Activated CD8-positive, alpha-beta memory T cell treated with anti-CD3 and anti-CD28 coated beads for 36 hours (primary cell): ENCODE results near the gene ENGASE. TPM values are rescaled to one million over a fixed set of nuclear protein-coding genes. Genes with fewer than 3 reads are reported as not detected.

Source experiments
- CTCF ChIA-PET: fragments of 350-600 bp; sonication (Branson Sonifier 250); formaldehyde crosslinking; loops from one replicate; lab custom pipeline; 2021; ENCODE audit warnings: antibody characterized with exemption; lab: Charles Lee
- POLR2A ChIA-PET: fragments of 350-600 bp; sonication (Branson Sonifier 250); formaldehyde crosslinking; loops from one replicate; lab custom pipeline; 2021; ENCODE audit warnings: antibody characterized with exemption; lab: Charles Lee
- total RNA-seq, 2 experiments: library from RNA; stranded (reverse); gene quantifications; one replicate each; pipeline ENCODE4 v1.2.3, GENCODE V29; 2021

Gene ENGASE
- total RNA-seq, 2 experiments from 2014 or later = 31.3 to 33.9 TPM

GRCh38 chr17:79085921-79086551 lies 11.4 kb downstream of the ENGASE start:
- CTCF ChIA-PET = interaction anchor here (1.1 to 4.6 kb wide), 3 partner anchors 21 to 306 kb away, joined by 4 to 30 read pairs (median 8); no protein-coding TSS in a partner anchor

GRCh38 chr17:79086609-79087427 lies 12.2 kb downstream of the ENGASE start:
- ChIA-PET POLR2A (no interaction called here), CTCF (interaction anchor here (0.6 to 4.6 kb wide), 7 partner anchors 13 to 314 kb away, joined by 3 to 30 read pairs (median 4); no protein-coding TSS in a partner anchor)

More at GRCh38 chr17:79085921-79086551, 11.4 kb downstream of the ENGASE start:
- POLR2A ChIA-PET = no interaction called here

- POLR2A ChIA-PET = no interaction called here
- CTCF ChIA-PET = interaction anchor here (0.6 to 4.6 kb wide), 10 partner anchors 14 to 314 kb away, joined by 3 to 30 read pairs (median 4); no protein-coding TSS in a partner anchor
These were observed 13.0 kb downstream of the ENGASE start for GRCh38 chr17:79087428-79088143.

- ChIA-PET CTCF (interaction anchor here (0.6 to 4.6 kb wide), 7 partner anchors 15 to 313 kb away, joined by 3 to 30 read pairs (median 3); no protein-coding TSS in a partner anchor), POLR2A (no interaction called here)
These were observed 13.8 kb downstream of the ENGASE start for GRCh38 chr17:79088247-79088996.

GRCh38 chr17:79088997-79089328 lies 14.3 kb downstream of the ENGASE start:
- POLR2A ChIA-PET = no interaction called here
- CTCF ChIA-PET = interaction anchor here (1.2 to 4.6 kb wide), 3 partner anchors 22 to 303 kb away, joined by 3 to 30 read pairs (median 3); no protein-coding TSS in a partner anchor

GRCh38 chr17:79089720-79090442 lies 15.3 kb downstream of the ENGASE start:
- ChIA-PET POLR2A (no interaction called here), CTCF (interaction anchor here (0.6 to 2.2 kb wide), 2 partner anchors 194 to 303 kb away, joined by 4 to 5 read pairs; no protein-coding TSS in a partner anchor)

DNA sequence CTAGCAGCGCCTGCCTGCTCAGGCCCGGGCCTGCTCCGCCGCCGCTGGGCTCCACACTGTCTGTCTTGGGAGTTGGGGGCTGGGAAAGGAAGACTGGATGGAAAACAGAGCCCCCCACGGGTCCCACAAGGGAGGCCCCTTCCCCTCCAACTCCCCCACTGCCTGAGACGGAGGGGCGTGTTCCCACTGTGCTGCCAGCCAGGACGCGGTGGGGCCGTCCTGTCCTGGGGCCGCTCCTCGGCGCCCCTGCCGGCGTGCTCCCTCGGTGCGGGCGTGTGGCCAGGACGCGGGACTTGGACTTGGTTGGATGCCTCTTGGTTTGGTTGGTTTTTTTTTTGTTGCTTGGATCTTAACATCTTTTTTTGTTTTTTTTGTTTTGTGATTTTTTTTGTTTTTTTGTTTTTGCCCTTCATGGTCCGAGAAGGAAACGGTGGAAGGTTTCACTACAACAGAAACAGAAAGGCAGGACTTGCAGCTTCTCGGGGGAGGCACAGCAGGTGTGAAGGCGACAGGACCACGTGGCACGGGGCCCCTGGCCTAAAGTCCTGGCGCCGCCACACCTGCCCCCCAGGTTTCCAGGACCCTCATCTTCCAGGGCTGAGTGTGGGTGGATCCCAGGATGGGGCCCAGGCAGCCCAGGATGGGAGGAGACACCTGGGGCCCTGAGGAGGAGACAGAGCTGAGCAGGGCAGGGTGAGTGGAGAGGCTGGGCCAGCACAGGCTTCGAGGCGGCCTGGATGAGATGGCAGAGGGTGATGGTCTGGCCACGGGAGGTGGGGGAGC lies 16.0 kb downstream of the ENGASE start:
- ChIA-PET POLR2A (interaction anchor here (0.7 kb wide), 1 partner anchor 836 kb away, joined by 5 read pairs; no protein-coding TSS in a partner anchor), CTCF (interaction anchor here (0.6 to 2.2 kb wide), 3 partner anchors 50 to 302 kb away, joined by 3 to 5 read pairs (median 4); no protein-coding TSS in a partner anchor)

- POLR2A ChIA-PET = interaction anchor here (0.7 kb wide), 1 partner anchor 836 kb away, joined by 5 read pairs; no protein-coding TSS in a partner anchor
- CTCF ChIA-PET = interaction anchor here (0.7 to 2.2 kb wide), 2 partner anchors 51 to 301 kb away, joined by 3 to 5 read pairs; no protein-coding TSS in a partner anchor
These were observed 16.6 kb downstream of the ENGASE start for GRCh38 chr17:79091226-79091670.

DNA sequence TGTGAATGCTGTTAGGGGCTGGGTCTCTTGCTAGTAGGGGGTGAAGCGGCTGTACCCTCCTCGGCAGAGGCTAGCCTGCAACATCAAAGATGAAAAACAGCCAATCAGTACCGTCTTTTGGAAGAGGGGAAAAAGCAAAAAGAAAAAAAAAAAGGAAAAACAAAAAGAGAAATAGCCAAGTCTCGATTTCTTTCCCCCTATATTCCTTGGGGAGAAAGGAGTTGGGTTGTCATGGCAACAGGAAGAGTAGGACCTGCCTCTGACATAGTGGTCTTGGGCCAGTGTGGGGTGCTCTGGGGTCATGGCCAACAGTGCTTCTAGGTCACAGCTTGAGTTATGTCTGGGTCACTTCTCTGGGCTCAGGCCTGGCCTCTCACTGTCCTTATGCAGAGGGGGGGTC lies 17.9 kb downstream of the ENGASE start:
- POLR2A ChIA-PET = no interaction called here
- CTCF ChIA-PET = interaction anchor here (0.7 kb wide), 1 partner anchor 299 kb away, joined by 3 read pairs; no protein-coding TSS in a partner anchor

DNA sequence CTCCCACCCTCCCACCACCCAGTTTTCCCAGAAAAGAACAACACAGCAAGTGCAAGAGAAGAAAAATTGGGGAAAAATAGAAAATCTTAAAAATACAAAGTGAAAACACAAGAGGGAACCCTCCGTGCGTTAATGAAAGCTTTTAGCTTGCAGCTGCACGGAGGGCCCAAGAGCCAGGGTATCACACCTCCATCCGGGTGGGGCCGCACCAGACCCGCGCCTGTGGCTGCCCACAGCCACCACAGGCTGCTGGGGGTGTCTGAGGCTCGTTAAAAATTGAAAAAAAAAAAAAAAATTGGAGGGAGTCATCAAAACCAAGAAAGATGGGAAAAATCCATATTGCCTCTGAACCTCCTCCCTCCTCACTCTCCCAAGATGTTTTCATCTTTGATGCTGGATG lies 18.6 kb downstream of the ENGASE start:
- ChIA-PET CTCF (interaction anchor here (0.7 kb wide), 1 partner anchor 28 kb away, joined by 3 read pairs; no protein-coding TSS in a partner anchor), POLR2A (interaction anchor here (0.7 kb wide), 1 partner anchor 612 kb away, joined by 7 read pairs; no protein-coding TSS in a partner anchor)

DNA sequence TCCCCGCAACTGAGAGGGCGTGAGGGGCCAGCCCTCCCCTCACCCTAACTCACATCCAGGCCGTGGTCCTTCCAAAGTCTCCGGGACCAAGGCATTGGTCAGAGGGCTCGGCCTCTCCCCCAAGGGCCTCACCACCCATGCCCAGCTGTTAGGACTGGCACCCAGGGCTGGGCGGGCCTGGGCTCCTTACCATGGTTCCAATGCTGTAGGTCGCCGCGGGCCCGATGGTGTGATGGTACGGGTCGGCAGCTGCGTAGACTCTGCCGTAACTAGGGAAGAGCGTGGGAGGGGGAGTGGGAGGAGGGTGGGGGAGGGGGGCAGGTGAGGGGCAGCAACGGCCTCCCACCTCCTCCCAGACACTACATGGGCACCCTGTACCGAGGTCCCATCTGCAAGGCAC lies 19.6 kb downstream of the ENGASE start:
- CTCF ChIA-PET = interaction anchor here (0.6 kb wide), 1 partner anchor 658 kb away, joined by 3 read pairs; no protein-coding TSS in a partner anchor
- POLR2A ChIA-PET = no interaction called here

- ChIA-PET CTCF (no interaction called here), POLR2A (no interaction called here)
These were observed 20.9 kb downstream of the ENGASE start for GRCh38 chr17:79095345-79096055.

DNA sequence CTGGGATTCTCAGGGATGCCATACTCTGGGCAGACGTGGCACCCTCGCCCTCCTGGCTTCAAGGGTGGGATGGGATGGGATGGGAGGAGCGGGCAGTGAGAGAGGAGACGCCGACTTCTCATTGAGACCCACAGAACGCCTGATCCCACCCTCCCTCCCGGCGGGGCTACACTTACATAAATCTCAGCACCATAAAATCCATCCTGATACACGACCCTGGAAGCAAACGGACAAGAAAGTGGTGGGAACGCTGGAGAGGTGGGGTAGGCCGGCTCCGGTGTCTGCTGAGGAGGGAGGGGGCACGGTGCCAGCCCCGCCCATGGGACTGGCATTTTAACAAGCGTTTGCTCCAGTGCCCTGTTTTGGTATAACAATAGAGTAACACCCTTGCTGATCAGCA lies 21.9 kb downstream of the ENGASE start:
- POLR2A ChIA-PET = no interaction called here
- CTCF ChIA-PET = no interaction called here

GRCh38 chr17:79097226-79098055 lies 22.8 kb downstream of the ENGASE start:
- POLR2A ChIA-PET = no interaction called here
- CTCF ChIA-PET = no interaction called here

DNA sequence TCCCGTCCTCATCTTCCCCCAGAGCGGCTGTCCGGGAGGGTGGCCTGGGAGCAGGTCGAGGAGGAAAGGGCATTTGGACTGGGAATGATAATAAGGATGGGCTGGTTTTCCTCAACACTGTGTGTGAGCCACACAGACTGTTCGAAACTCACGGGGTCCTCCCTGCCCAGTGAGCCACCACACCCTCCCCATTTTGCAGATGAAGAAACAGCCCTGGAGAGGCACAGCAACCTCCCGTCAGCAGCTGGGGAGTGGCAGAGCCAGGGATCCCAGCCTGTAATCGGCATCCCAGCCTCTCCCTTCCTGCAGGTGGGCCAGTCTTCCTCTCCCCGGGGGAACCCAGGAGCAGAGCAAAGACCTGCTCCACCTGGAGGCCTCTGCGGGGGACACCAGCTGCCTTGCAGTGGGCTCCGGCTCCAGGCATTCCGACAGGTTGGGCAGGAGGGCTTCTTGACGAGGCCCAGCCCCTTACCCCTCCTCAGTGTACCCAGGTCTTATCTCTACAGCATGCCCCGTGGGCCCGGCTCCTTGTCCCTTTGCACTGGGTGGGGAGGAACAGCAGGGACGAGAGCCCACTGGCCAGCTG lies 23.8 kb downstream of the ENGASE start:
- CTCF ChIA-PET = no interaction called here
- POLR2A ChIA-PET = no interaction called here
